HCT116 (cell line): ENCODE data around the gene BCHE.

ENCODE experiments used
- CTCF ChIP-seq, 3 experiments: fragments of 200-600 bp in 1 of 3; sonication (generic) in 1 of 3; IDR thresholded peaks in 2 of 3; conservative IDR thresholded peaks in 1 of 3; 2 replicates each; pipeline ENCODE4 v1.5.1; 2012 to 2017; ENCODE audit warnings: low read depth in 2 of 3, low read length in 2 of 3, antibody characterized with exemption in 1 of 3, borderline replicate concordance in 1 of 3, control low read depth in 1 of 3, mild to moderate bottlenecking in 1 of 3, mixed read lengths in 1 of 3, mixed run types in 1 of 3, moderate library complexity in 1 of 3; ENCODE audit not compliant: insufficient read depth in 1 of 3
- EGR1 ChIP-seq: IDR thresholded peaks from 2 replicates; pipeline ENCODE4 v1.6.1; 2012; ENCODE audit warnings: low read depth
- MAX ChIP-seq: IDR thresholded peaks from 2 replicates; pipeline ENCODE4 v1.6.1; 2012

- TF ChIP-seq MAX = no peak
- no peak for TF ChIP-seq CTCF (IDR thresholded peaks at IDR 0.05 in 2 of 3, conservative IDR thresholded peaks at IDR 0.05 in 1 of 3; ENCODE audit: borderline replicate concordance in 1 of 3, insufficient read depth in 1 of 3, low read depth in 2 of 3, low read length in 2 of 3)
- no peak for TF ChIP-seq EGR1
Observed at GRCh38 chr3:165725296-165725695, 111.9 kb downstream of the BCHE start.
